Right lung (tissue), 10 donors: ENCODE measurements around the gene CHST6. TPM values are rescaled to one million over a fixed set of nuclear protein-coding genes. Genes with fewer than 3 reads are reported as not detected.
"Not testable (repeated sequence)": the region's sequence is repeated elsewhere in the genome, so short reads cannot be mapped to it uniquely, and the experiment has no call there.

Experiments used
- DNase-seq, 2 donors: peaks; one replicate each; pipeline ENCODE4 v3.0.0-alpha.2; 2013
- long read RNA-seq, 8 donors: transcript quantifications; one replicate each; lab custom pipeline, GENCODE V29; 2026
- polyA plus RNA-seq, 5 donors: library from polyadenylated mRNA; unstranded; fragments of 120-200 nt; gene quantifications; one replicate each; pipeline versions ENCODE4 v1.2.1 to v1.2.3, GENCODE V29; 2013; ENCODE audit warnings: inconsistent platforms in 1 of 5, low replicate concordance in 1 of 5; ENCODE audit not compliant: insufficient read length in 5 of 5, insufficient read depth in 1 of 5

Gene CHST6
- polyA plus RNA-seq: 1 to 10 TPM in 3 of 5 donors, under 1 TPM in 2; 0.80 to 2.1 (median 1.6) TPM
- long read RNA-seq, donor 1: 0 reads
- long read RNA-seq, donor 2: 0 reads
- long read RNA-seq, donor 3: 0 reads
- long read RNA-seq, donor 4: 0 reads
- long read RNA-seq, donor 5: 0 reads
- long read RNA-seq, donor 6: 0 reads
- long read RNA-seq, donor 7, full-length matches to known transcripts: 1 of 1 reads
- long read RNA-seq, donor 7, partial matches to known transcripts: 0 of 1 reads
- long read RNA-seq, donor 7, other reads (novel, unspliced or antisense): 0 of 1 reads
- long read RNA-seq, donor 8: 0 reads

DNA sequence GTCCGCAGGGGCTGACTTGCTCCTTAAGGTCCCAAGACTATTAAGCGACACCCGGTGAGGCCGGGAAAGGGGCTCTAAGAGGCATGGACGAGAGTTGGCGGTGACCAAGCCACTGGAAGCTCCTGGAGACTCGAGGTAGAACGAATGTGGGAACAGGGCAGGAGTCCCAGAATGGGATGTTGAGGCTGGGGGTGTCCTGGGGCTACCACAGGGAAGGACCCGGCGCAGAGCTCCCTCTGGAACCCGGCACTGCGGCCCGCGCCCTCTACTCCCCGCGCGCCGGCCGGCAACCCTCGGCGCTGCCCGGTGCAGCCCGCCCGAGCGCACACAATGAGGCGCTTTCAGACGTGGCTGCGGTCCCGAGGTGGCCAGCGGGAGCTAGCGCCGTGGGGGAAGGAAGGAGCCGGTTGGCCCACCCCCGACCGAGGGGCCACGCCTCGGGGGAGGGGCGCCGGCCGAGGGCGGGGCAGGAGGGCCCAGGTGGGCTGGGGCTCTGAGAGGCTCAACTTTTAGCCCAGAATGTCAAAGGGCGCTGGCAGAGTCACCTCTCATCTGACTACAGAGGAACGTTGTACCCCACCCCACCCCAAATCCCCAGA lies at the start of gene CHST6:
CHST6 (minus strand) TSS at position 366 of the 599 bp plus-strand sequence. CDS start 15,613 bp downstream, outside the sequence.
- DNase-seq: no peak

DNA sequence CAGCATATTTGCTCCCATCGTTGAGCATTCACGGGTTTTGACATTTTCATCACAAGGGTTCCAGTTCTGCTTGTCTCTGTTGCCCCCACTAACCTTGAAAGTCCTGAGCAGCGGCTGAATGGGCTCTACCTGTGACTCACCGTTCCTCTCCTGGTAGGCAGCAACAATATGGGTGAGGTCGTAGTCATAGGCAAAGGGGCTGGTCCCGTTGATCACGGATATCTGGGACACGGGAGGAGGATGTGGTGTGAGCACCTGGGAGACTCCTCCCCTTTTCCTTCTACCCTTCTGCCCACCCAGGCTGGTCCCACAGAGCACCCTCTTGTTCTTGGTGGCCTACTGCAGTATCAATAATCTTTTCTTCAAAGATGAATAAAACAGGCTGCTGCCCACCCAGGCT lies 47.2 kb upstream of the CHST6 start:
- not testable (repeated sequence) for DNase-seq

DNA sequence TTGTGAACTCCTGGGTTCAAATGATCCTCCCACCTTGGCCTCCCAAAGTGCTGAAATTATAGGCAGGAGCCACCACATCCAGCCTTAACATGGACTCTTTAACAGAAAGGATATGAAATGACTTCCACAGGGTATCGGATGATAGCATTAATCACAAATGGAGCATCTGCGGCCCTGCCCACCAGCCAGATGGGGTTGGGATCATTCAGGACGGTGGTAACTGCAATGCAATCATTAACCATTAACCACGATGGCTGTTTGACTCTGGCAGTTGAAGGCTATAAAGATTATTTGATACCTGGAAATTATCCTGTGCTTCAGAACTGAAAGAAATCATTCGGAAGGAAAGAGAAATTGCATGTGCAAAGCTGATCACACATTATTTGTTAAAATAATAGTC lies 46.0 kb upstream of the CHST6 start:
- DNase-seq: no peak

DNA sequence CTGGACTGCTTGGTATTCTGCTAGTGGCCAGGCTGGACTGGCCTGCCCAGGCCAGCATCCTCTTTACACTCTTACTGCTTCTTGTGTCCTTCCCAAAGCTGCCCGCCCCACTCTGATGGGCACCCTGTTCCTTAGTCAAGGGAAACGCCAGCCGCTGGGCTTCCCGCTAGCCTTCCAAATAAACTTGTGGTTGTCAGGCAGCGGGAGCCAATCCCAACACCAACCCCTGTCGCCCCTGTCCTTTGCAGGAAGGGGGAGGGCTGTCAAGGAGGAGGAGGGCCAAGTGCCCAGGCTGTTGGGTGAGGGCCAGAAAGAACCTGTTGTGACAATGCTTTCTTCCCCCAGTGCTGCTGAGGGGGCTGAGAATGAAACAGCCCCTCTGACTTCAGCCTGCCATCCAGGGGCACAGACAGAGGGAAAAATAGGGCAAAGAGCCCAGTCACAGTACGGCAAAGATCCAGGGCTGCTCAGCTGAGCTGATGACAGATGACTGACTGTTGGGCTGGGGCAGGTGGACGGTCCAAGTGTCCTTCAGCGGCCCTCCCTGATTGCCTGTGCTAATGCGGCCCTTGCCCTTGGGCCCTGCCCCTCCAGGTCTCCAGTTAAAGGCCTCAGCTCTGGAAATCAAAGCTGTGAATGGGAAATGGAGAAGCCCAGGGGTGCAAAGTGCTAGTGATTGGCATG lies 43.8 kb upstream of the CHST6 start:
- DNase-seq: not testable (repeated sequence)

DNA sequence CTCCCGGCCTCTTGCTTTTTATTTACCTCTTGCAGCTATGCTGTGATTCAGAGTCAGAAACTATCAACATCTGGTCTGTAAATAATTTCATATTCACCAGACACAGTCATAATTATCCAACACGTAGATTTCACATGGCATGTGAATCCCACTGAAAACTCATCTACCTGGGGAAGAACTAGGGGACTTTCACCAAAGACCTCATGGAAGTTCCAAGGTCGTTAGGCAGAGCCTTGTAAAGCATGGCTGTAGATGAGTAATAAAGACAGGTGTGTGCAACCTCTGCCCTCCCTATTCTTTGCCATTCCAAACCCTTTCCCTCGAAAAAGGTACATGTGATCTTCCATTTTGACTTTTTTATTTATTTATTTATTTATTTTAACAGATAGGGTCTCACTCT lies 42.5 kb upstream of the CHST6 start:
- DNase-seq: no peak

DNA sequence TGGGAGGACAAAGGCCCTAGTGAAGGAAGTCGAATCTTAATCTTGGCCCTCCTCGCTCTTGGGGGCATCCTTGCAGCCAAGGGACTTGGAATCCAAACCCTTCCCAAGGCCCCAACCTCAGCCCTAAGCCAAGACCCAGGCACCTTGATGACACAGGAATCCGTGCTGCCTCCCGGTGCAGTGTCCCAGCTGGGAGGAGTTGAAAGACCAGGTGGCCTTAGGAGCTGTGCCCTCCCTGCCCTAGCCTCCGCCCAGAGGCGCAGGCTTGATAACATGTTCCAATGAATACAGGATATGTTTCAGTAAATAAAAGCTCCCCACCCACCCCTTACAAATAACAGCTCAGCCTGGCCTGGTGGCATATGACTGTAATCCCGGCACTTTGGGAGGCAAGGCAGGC lies 40.7 kb upstream of the CHST6 start, which contains the start of gene CHST5:
CHST5 (minus strand) TSS at position 208 of the 400 bp plus-strand sequence. CDS start 5,724 bp downstream, outside the sequence.
- no peak for DNase-seq

DNA sequence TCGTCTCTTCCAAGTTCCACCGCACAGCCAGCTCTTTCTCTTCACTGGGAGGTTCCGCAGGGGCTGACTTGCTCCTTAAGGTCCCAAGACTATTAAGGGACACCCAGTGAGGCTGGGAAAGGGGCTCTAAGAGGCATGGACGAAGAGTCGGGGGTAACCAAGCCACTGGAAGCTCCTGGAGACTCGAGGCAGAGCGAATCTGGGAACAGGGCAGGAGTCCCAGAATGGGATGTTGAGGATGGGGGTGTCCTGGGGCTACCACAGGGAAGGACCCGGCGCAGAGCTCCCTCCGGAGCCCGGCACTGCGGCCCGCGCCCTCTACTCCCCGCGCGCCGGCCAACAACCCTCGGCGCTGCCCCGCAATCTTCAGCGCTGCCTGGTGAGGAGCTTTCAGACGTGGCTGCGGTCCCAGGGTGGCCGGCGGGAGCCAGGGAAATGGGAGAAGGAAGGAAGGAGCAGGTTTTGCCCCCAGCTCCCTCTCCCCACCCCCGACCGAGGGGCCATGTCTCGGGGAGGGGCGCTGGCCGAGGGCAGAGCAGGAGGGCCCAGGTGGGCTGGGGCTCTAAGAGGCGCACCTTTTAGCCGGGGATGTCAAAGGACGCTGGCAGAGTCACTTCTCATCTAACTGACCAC lies 40.1 kb upstream of the CHST6 start:
- no peak for DNase-seq

DNA sequence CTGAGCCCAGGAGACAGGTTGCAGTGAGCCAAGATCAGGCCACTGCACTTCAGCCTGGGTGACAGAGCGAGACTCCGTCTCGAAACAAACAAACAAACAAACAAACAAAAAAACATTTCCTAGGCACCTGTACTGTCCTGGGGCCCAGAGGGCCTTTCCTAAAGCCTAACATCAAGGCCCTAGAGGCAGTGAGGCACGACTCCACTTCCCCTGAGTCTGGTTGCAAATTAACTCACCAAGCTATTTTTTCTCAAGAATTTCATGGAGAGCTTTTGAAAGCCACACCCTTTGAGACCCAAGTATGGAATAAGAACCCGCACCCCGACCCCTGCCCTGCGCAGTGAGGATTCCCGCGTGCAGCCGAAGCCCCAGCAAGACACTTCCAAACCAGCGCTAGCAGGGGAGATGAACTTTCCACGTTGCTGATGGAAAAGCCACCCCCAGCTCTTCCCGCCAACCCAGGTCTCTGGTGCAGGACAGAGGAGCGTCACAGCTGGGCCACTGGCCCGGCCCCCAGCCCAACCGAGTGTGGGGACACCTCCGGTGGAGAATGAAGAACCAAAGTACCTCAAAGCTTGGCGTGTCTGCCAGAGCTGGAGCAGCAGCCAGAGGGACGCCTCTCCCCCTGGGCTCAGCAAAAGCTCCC lies 39.4 kb upstream of the CHST6 start:
- DNase-seq: no peak

DNA sequence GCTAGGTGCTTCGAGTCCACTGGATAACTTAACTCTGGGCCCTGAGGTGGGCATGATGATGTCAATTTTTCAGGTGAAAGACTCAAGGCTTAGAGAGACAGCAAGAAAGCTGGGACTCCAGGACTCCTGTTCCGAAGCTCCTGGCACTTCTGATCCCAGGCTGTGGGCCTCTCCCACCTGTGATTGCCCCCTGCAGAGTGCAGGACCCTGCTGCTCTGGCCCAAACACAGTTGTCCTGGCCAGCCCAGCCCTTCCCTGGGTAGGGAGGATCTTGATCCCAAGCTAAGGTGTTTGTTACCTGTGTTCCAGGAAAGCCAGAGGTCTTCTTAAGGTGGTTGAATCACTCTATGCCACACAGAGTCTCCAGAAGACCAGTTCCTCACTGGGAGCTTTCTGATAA lies 37.5 kb upstream of the CHST6 start:
- no peak for DNase-seq

DNA sequence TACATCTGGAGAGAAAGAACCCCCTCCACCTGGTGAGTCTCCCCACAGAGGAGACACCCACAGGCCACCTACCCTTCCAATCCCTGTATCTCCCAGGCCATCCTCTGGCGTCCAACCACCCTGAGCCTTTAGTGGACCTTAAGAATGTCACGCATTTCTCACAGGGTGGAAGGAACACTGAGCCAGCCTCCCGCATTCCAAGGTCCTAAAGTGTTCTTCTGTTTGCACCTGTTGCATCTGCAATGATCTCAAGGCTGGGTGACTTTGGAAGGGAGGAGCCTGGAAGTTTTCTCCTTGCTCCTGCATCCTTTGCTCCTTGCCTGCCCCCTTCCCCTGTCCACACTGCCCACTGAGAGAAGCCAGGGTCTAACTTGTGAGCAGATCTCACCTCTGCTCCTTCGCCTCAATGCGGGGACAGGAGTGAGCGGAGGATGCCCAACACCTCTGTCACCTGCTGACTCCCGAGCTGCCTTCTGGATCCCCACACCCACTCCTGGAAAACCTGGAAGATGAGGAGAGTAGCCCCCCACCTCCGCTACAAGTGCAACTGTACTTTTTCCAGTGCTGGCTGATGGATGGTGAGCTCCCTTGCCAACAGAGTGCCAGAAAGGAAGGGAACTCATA lies 37.0 kb upstream of the CHST6 start:
- no peak for DNase-seq

DNA sequence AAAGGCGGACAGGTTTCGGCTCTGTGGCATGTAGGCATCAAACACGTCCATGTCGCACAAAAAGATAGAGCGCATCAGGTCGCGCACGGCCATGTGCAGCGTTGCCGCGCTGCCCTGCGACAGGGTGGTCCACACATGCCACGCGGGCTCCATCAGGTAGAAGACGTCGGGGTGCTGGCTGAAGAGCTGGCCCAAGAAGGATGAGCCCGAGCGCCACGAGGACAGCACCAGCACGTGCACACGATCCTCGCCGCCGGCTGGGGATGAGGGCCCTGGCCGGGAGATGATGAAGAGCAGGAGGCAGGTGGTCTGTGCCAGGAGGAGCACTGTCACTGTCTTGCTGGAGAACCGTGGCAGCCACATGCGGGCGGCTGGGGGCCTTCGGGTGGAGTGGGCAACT lies 34.7 kb upstream of the CHST6 start:
- no peak for DNase-seq

DNA sequence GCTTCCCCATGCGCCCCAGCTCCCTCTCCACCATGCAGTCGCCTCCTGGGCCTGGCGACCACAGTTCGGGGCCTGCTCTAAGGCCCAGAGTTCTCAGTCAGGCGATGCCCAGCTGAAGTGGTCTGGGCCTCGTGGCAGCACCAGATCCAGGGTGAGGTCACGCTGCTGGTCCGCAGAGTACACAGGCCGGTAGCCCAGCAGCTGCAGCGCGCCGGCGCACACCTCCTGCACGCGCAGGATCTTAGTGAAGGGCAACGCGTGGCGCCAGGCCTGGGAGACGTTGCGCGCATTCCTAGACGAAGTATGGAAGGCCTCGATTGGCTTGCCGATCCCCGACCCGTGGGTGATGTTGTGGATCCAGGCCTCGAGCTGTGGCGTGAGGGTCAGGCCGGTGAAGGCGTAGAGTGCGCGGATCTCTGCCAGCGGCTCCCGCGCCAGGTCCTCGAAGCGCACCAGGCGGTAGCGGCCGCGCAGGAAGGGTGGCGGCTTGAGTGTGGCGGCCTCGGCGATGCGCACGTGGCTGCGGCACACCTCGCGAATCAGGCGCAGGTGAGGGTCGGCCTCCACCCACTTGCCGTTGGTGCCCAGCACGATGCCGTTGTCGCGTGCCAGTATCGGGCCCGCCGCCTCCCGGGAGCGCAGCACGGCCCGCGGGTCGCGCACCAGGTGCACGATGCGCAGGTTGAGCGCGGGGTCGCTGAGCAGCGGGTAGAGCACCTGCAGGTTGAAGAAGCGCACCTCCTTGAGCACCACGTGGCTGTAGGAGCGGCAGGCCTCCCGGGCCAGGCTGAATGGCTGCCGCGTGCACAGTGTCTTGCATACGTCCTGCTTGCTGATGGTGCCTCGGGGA lies 34.0 kb upstream of the CHST6 start:
- no peak for DNase-seq

DNA sequence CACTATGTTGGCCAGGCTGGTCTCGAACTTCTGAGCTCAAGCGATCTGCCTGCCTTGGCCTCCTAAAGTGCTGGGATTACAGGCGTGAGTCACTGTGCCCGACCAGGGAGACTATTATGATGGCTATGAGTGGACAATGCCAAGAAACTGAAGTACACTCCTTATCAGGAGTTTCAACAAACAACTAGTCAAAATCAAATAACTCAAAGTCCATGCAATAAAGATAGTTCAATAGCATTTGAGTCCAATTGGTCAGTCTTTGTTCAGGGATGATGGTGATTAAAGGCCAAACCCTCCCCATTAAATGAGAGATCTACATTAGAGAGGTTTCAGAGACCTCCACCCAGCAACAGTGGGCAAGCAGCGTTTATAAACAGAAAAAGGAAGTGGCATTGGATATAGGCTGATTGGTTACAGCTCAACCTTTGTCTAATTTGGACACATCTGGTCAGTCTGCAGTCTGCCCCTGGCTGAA lies 32.6 kb upstream of the CHST6 start:
- no peak for DNase-seq

DNA sequence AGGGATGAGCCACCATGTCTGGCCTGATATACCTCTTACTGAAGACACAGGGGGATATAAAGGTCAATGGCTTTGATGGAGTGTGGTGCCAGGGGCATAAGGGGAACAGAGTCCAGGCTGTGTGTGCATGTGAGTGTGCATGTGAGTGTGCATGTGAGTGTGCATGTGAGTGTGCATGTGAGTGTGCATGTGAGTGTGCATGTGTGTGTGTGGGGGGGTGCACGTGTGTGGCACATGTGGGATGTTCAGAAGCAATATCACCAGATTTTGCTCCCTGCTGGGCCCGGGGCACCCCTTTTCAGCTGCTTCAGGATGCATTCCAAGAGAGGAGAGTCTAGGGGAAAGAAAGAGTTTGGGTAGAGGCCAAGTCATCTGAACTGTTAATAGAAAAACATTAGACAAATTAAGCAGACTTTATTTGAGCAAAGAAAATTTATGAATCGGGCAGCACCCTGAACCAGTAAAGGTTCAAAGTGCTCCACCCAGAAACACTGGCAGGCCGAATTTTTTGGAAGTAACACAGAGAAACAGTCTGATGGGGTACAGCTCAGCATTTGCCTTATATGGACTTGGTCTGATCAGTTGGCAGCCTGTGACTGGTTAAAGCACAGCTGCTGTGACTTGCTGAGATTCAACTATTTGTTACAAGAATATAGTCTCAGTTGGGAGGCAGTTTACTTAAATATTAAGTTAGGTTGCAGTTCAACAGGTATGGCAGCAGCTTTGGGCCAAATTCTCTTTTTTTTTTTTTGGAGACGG lies 31.0 kb upstream of the CHST6 start:
- no peak for DNase-seq

DNA sequence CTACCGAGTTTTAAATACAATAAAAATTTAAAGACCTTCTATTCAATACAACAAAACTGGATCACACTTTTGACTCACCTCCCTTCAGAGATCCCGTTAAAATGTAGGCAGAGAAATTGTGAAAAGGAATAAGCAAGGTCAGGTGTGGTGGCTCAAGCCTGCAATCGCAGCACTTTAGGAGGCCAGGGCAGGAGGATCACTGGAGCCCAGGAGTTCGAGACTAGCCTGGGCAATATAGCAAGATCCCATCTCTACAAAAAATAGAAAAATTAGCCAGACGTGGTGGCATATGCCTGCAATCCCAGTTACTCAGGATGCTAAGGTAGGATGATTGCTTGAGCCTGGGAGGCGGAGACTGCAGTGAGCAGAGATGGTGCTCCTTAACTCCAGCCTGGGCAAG lies 23.9 kb upstream of the CHST6 start:
- DNase-seq: no peak

DNA sequence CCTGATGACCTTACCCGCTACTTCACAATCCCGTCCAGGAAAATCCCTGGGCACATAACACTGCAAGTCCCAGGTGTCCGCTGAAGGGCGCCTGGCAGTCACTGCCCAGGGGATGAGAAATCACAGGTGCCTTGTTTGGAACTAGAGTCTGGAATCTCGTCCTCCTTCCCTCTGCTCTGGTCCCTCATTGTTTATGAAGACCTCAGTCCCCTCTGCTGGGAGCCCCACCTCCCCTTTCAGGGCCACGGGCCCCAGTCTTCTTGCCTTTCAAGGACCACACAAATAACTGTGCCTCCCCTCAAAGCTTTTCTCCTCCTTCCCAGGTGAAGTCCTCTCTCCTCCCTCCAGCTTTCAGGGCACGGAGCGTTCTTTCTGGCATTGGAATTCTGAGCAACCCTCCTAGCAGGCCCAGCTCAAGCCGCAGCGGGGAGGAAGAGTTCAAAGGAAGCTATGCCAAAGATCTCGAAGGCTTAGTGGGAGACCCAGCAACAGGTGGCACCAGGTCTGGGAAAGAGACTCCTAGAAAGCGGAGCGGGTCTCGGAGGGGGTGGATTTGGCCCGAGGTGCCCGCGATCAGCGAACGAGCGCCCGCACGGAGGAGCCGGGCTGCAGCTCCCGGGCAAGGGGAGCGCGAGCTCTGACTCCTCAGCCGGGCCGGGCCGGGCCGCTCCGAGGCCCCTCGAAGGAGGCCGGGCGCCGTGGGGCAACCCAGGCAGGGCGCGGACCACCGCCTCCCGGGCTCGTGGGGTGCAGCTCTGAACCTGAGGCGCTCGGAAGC lies 21.1 kb upstream of the CHST6 start:
- DNase-seq: not testable (repeated sequence)

DNA sequence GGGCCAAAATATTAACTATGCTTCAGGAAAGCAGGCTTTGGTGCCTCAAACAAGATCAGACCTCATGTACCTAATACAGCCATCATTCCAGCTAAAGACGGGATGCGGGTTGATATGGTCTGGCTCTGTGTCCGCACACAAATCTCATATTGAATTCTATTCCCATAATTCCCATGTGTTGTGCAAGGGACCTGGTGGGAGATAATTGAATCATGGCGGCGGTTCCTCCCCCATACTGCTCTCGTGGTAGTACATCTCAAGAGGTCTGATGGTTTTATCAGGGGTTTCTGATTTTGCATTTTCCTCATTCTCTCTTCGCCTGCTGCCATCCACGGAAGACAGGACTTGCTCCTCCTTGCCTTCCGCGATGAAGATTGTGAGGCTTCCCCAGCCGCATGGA lies 19.1 kb upstream of the CHST6 start:
- no peak for DNase-seq

DNA sequence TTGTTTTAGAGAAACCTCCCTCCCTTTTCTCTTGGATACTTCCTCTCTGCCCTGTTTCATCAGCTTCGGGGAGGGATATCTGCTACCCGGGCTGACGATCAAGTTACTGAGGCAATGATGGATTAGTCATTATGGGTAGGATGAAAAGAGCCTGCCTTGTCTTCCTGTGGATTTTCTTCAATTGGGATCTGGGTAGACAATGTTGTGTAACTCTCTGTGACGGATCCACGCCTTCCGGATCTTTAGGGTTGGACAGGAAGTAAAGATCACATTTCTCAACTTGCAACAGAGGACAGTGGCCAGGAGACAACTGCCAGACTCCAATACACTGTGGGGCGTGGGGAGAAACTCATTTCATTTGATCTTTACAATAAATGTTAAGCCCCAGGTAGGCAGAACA lies 11.3 kb upstream of the CHST6 start:
- DNase-seq: no peak

DNA sequence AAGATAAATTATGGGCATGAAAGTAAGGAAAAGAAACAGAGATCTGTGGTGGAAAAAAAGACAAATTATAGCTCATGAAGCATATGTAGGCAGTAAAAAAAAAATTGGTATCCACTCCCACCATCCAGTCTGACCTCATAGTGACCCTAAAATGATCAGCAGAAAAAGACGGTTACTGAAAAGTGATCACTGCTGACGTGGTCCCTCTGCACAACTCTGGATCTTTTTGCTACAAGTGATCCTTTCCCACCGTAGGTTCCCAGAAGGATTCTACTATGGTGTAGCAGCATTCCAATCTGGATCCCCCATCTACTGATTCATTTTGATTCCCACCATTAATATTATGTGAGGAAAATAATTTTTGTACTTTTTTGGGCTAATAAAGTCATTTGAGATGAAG lies 10.9 kb upstream of the CHST6 start:
- DNase-seq: no peak
